Erythroblast (primary cell): ENCODE data around the gene TNS1.
A peak's percentile ranks its signal among the peaks of the same experiment; 100 is the strongest.

Experiments used
- DNase-seq, 2 experiments: peaks; one replicate each; lab custom pipeline; 2025; lab: John Stamatoyannopoulos, UW
- GATA1 ChIP-seq: IDR thresholded peaks from 2 replicates; pipeline ENCODE4 v1.6.1; 2011; ENCODE audit warnings: low read depth, mild to moderate bottlenecking, control low read depth, low read length, moderate library complexity
- POLR2A ChIP-seq: IDR thresholded peaks from 2 replicates; pipeline ENCODE4 v1.6.1; 2011; ENCODE audit warnings: mild to moderate bottlenecking, low read length

The TNS1 gene

GRCh38 chr2:217840522-217840921 is 162.3 kb downstream of the TNS1 start:
- TF ChIP-seq GATA1 (no peak), POLR2A (no peak)
- peak; percentile 17 to 59 for DNase-seq

DNA sequence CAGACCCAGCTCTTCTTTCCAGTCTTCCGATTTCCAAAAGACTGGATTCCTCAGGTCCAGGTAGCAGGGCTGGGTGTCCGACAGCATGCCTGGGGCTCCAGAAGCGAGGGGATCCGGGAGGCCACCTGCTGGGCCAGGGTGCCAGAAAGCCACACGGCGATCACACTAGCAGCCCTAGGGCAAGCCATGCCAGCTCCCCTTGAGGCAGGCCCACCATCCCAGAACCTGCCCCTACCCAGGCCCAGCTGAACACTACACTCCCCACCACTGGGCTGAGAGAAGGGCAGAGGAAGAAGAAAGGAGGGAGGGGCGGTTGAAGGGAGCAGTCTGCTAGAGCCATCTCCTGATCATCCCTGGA is 163.1 kb downstream of the TNS1 start:
- peak in 1 of 2 experiments; percentile 53 for DNase-seq
- TF ChIP-seq GATA1 (no peak), POLR2A (no peak)

GRCh38 chr2:217839073-217839749 is 163.6 kb downstream of the TNS1 start:
- peak; percentile 23 to 46 for DNase-seq
- peak; percentile 28 for TF ChIP-seq POLR2A
- TF ChIP-seq GATA1 = no peak

GRCh38 chr2:217838409-217838831 is 164.4 kb downstream of the TNS1 start:
- TF ChIP-seq POLR2A = peak; percentile 2
- TF ChIP-seq GATA1 = no peak
- no peak for DNase-seq

- DNase-seq = no peak
- TF ChIP-seq GATA1 (no peak), POLR2A (peak; percentile 25)
Observed at GRCh38 chr2:217837530-217837929, 165.3 kb downstream of the TNS1 start.

DNA sequence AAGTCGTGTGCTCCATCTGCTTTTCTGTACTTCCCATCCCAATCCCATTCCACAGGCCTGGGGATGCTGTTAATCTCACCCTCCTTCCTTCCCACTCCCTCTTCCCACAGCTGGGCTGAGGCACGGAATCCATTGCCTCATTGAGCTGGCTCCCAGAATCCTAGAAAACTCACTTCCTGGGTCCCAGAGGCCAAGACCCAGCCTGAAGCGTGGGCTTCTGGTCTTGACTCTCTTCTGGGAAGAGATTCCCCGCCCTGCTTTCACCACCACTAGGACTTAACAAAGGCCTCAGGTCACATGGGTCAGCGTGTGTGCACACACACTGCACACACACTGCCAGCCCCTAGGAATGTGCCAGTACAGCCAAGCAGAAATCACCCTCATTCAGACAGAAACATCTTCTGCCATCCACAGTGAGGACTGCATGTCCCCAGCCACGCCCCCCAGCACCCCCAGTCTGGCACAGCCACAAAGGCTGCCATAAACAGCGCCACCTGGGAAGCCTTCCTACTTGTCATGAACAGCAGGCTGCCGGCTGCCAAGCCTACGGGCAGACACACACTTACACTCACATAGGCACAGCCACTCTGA is 165.8 kb downstream of the TNS1 start:
- peak; percentile 34 for DNase-seq
- no peak for TF ChIP-seq GATA1
- TF ChIP-seq POLR2A = no peak

- DNase-seq = no peak
Observed at GRCh38 chr2:217835931-217836891, 166.6 kb downstream of the TNS1 start.

GRCh38 chr2:217834744-217835513 is 167.9 kb downstream of the TNS1 start:
- DNase-seq = no peak
- no peak for TF ChIP-seq GATA1
- TF ChIP-seq POLR2A = no peak

More at GRCh38 chr2:217835931-217836891, 166.6 kb downstream of the TNS1 start:
- TF ChIP-seq POLR2A (no peak), GATA1 (no peak)

DNA sequence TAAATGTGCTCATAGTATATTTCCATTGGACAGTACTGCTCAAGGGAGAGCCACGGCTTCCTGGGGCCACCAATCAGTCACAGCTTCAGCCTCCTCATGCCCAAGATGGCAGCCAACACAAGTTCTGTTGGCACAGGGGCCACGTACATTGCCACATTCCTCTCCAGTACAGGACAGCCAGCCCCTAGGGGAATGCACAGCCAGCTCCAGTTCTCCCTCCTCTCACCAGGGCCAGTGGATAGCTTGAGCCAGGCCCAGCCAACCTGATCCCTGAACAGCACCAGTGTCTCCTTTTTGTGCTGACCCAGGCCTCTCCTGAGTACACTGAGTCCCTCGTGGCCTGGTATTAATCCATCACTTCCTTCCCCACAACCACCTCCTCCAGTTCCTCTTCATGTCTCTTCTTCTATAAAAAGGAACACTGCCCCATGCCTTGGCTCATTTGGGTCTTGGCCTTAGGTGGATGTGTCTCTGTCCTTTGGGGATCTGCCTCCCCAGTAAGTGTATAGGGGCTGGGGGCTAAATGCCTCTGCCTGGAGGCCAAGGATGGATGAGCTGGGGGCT is 168.7 kb downstream of the TNS1 start:
- TF ChIP-seq POLR2A = no peak
- no peak for DNase-seq

GRCh38 chr2:217833439-217833838 is 169.4 kb downstream of the TNS1 start:
- TF ChIP-seq POLR2A = no peak
- TF ChIP-seq GATA1 = no peak

DNA sequence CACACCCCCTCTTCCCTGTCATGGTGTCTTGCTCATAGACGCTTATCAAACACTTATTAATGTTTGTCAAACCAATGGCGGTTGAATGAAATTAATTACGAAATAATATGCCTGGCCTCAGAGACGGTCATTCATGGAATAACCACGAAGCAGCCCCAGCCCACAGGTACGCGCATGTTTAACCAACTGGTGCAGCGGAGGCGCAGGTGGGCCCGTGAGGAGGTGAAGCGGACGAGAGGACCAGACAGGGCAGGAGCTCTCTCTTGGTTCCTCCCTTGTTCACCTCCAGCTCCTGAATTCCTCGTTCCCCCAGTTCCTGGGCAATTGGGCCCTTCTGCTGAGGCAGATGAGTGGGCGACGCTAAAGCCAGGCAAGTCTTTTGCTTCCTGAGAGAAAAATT is 169.8 kb downstream of the TNS1 start:
- DNase-seq = no peak
- TF ChIP-seq GATA1 (no peak), POLR2A (no peak)

More at GRCh38 chr2:217833439-217833838, 169.4 kb downstream of the TNS1 start:
- no peak for DNase-seq

GRCh38 chr2:217832115-217832514 is 170.7 kb downstream of the TNS1 start:
- TF ChIP-seq POLR2A = no peak
- no peak for TF ChIP-seq GATA1
- no peak for DNase-seq

DNA sequence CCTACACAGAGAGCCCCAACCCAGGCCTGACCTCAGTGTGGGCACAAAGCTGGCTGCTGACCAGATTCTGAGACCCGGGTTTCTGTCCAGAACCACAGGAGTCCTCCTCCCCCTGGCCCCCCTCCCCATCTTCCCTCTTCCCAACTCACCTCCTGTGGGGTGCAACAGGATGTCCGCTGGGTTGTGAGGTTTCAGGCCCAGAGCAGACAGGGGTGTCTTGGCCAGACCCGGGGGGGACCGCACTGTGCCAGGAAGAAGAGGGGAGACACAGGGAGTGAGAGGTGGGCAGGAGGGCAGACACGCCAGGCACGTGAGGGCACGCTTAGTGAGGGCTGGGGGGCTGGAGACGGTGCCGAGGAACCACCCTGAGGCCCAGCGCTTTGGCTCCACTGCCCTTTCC is 171.5 kb downstream of the TNS1 start:
- TF ChIP-seq POLR2A = no peak
- TF ChIP-seq GATA1 = no peak
- no peak for DNase-seq
